ENCODE data around the gene YARS2. TPM values are rescaled to one million over a fixed set of nuclear protein-coding genes. Genes with fewer than 3 reads are reported as not detected.

Gene YARS2
- total RNA-seq, 2 donors from 2014 or later = 34.1 to 72.7 TPM

- Histone ChIP-seq H3K9ac (ENCODE audit: extremely low read depth, low read length, poor library complexity, severe bottlenecking) (no peak overlapping the region), H3K9me3 (ENCODE audit: control insufficient read depth, low read length) (no peaks in the 10 kb centered on the region), H3K4me3 (ENCODE audit: low read length) (no peak overlapping the region), H3K27me3 (ENCODE audit: control insufficient read depth, insufficient read depth, low read length, poor library complexity, severe bottlenecking) (no peaks in the 10 kb centered on the region), H3K27ac (ENCODE audit: low read depth, low read length) (no peak overlapping the region), H3K4me1 (ENCODE audit: control insufficient read depth, insufficient read depth, low read length) (no peaks in the 10 kb centered on the region), H3K36me3 (ENCODE audit: control insufficient read depth, insufficient read depth, low read length) (no peaks in the 10 kb centered on the region)
- no peak for DNase-seq
- no peaks in the 10 kb centered on the region for H3K9me3 Mint-ChIP-seq
- no peaks in the 10 kb centered on the region for H3K36me3 Mint-ChIP-seq (ENCODE audit: low read depth)
- no peak for TF ChIP-seq CTCF (conservative IDR thresholded peaks at IDR 0.05)
- 80 to 91% methylated on average over 2 to 4 of the region's 4 CpGs for WGBS, 2 experiments (ENCODE audit: insufficient coverage in 1 of 2, insufficient read length in 1 of 2)
- H3K4me3 Mint-ChIP-seq = no peak overlapping the region
- H3K4me1 Mint-ChIP-seq = peaks cover 15% of the 10 kb centered on the region
- H3K27me3 Mint-ChIP-seq (ENCODE audit: insufficient read depth) = no peaks in the 10 kb centered on the region
- H3K27ac Mint-ChIP-seq = no peak overlapping the region
Observed at GRCh38 chr12:32776258-32776657, 20.6 kb upstream of the YARS2 start.

GRCh38 chr12:32773691-32774090, 18.0 kb upstream of the YARS2 start:
- Mint-ChIP-seq H3K27ac (no peak overlapping the region), H3K27me3 (ENCODE audit: insufficient read depth) (no peaks in the 10 kb centered on the region), H3K4me3 (no peak overlapping the region), H3K4me1 (peaks cover 20% of the 10 kb centered on the region), H3K9me3 (no peaks in the 10 kb centered on the region), H3K36me3 (ENCODE audit: low read depth) (no peaks in the 10 kb centered on the region)
- DNase-seq = no peak
- Histone ChIP-seq H3K27ac (ENCODE audit: low read depth, low read length) (no peak overlapping the region), H3K9ac (ENCODE audit: extremely low read depth, low read length, poor library complexity, severe bottlenecking) (no peak overlapping the region), H3K4me3 (ENCODE audit: low read length) (no peak overlapping the region), H3K9me3 (ENCODE audit: control insufficient read depth, low read length) (no peaks in the 10 kb centered on the region), H3K27me3 (ENCODE audit: control insufficient read depth, insufficient read depth, low read length, poor library complexity, severe bottlenecking) (no peaks in the 10 kb centered on the region), H3K36me3 (ENCODE audit: control insufficient read depth, insufficient read depth, low read length) (no peaks in the 10 kb centered on the region), H3K4me1 (ENCODE audit: control insufficient read depth, insufficient read depth, low read length) (no peaks in the 10 kb centered on the region)
- WGBS, 2 experiments (ENCODE audit: insufficient coverage in 1 of 2, insufficient read length in 1 of 2) = 79 to 92% methylated on average over 1 to 5 of the region's 6 CpGs
- TF ChIP-seq CTCF (conservative IDR thresholded peaks at IDR 0.05) = no peak

- H3K4me1 ChIP-seq (ENCODE audit: control insufficient read depth, insufficient read depth, low read length) = no peaks in the 10 kb centered on the region
- Mint-ChIP-seq H3K27me3 (ENCODE audit: insufficient read depth) (no peaks in the 10 kb centered on the region), H3K4me1 (peaks cover 5% of the 10 kb centered on the region), H3K36me3 (ENCODE audit: low read depth) (no peaks in the 10 kb centered on the region), H3K9me3 (no peaks in the 10 kb centered on the region), H3K4me3 (no peak overlapping the region), H3K27ac (no peak overlapping the region)
- DNase-seq = no peak
- no peak overlapping the region for H3K9ac ChIP-seq (ENCODE audit: extremely low read depth, low read length, poor library complexity, severe bottlenecking)
- WGBS, 2 experiments (ENCODE audit: insufficient coverage in 1 of 2, insufficient read length in 1 of 2) = 83% methylated on average over 1 of the region's 1 CpG; no CpG with 5 or more reads in 1 of the 2 experiments
- H3K4me3 ChIP-seq (ENCODE audit: low read length) = no peak overlapping the region
- no peak for TF ChIP-seq CTCF (conservative IDR thresholded peaks at IDR 0.05)
- H3K36me3 ChIP-seq (ENCODE audit: control insufficient read depth, insufficient read depth, low read length) = no peaks in the 10 kb centered on the region
- no peaks in the 10 kb centered on the region for H3K27me3 ChIP-seq (ENCODE audit: control insufficient read depth, insufficient read depth, low read length, poor library complexity, severe bottlenecking)
- no peak overlapping the region for H3K27ac ChIP-seq (ENCODE audit: low read depth, low read length)
- H3K9me3 ChIP-seq (ENCODE audit: control insufficient read depth, low read length) = no peaks in the 10 kb centered on the region
Observed at GRCh38 chr12:32770141-32770540, 14.4 kb upstream of the YARS2 start.
